MCF 10A (cell line): ENCODE results near the gene SNTB2. TPM values are rescaled to one million over a fixed set of nuclear protein-coding genes. Genes with fewer than 3 reads are reported as not detected.
"Not testable (repeated sequence)": the region's sequence is repeated elsewhere in the genome, so short reads cannot be mapped to it uniquely, and the experiment has no call there.

Source experiments
- BruUV-seq: library from RNA; stranded (reverse); fragments of 400-500 nt; replicated peaks from 2 replicates; lab custom pipeline; 2021; lab: Mats Ljungman, UMichigan
- CTCF ChIA-PET: fragments of 300-600 bp; sonication (Branson Sonifier 250); formaldehyde crosslinking; extraction: SDS; loops from one replicate; lab custom pipeline; 2021; ENCODE audit warnings: antibody characterized with exemption, inconsistent platforms; lab: Yijun Ruan, JAX
- POLR2A ChIA-PET: fragments of 300-600, 350-650 bp; sonication (Branson Sonifier 250); formaldehyde crosslinking; extraction: SDS; loops from one replicate; lab custom pipeline; 2020; ENCODE audit warnings: antibody characterized with exemption, inconsistent platforms; lab: Yijun Ruan, JAX
- DNase-seq: peaks from one replicate; pipeline ENCODE4 v3.0.0-alpha.2; 2018; ENCODE audit not compliant: unreplicated experiment
- H3K27ac Mint-ChIP-seq: one replicate; pipeline ENCODE4 v1.8.0; 2022; ENCODE audit warnings: mild to moderate bottlenecking, low read depth, mixed read lengths; ENCODE audit not compliant: unreplicated experiment
- H3K27me3 Mint-ChIP-seq: one replicate; pipeline ENCODE4 v1.8.0; 2022; ENCODE audit warnings: mixed read lengths; ENCODE audit not compliant: insufficient read depth, unreplicated experiment
- H3K36me3 Mint-ChIP-seq: one replicate; pipeline ENCODE4 v1.8.0; 2022; ENCODE audit warnings: mild to moderate bottlenecking, moderate library complexity, mixed read lengths; ENCODE audit not compliant: insufficient read depth, unreplicated experiment
- H3K4me1 Mint-ChIP-seq: one replicate; pipeline ENCODE4 v1.8.0; 2022; ENCODE audit warnings: mixed read lengths; ENCODE audit not compliant: insufficient read depth, unreplicated experiment
- H3K4me3 Mint-ChIP-seq: one replicate; pipeline ENCODE4 v1.8.0; 2022; ENCODE audit warnings: mild to moderate bottlenecking, moderate library complexity, mixed read lengths; ENCODE audit not compliant: unreplicated experiment
- H3K9me3 Mint-ChIP-seq: one replicate; pipeline ENCODE4 v1.8.0; 2022; ENCODE audit warnings: mixed read lengths; ENCODE audit not compliant: unreplicated experiment
- intact Hi-C: fragments of 100-400 bp; cut with micrococcal nuclease; formaldehyde crosslinking; loops from 2 replicates; pipeline ENCODE4 v1.14.1; 2022
- total RNA-seq: library from RNA; stranded (reverse); gene quantifications from 2 replicates; pipeline ENCODE4 v1.2.3, GENCODE V29; 2022
- TF ChIP-seq, protein P1 (sequence below): fragments of 200-600 bp; IDR thresholded peaks from one replicate; pipeline ENCODE4 v1.8.0; 2022; ENCODE audit warnings: antibody characterized with exemption, mild to moderate bottlenecking; ENCODE audit not compliant: unreplicated experiment

The SNTB2 gene
- total RNA-seq, 1 experiment from 2014 or later = 20.2 TPM

GRCh38 chr16:69243479-69243878, 56.5 kb downstream of the SNTB2 start:
- intact Hi-C loops = no loop called here
- TF ChIP-seq, protein P1, sequence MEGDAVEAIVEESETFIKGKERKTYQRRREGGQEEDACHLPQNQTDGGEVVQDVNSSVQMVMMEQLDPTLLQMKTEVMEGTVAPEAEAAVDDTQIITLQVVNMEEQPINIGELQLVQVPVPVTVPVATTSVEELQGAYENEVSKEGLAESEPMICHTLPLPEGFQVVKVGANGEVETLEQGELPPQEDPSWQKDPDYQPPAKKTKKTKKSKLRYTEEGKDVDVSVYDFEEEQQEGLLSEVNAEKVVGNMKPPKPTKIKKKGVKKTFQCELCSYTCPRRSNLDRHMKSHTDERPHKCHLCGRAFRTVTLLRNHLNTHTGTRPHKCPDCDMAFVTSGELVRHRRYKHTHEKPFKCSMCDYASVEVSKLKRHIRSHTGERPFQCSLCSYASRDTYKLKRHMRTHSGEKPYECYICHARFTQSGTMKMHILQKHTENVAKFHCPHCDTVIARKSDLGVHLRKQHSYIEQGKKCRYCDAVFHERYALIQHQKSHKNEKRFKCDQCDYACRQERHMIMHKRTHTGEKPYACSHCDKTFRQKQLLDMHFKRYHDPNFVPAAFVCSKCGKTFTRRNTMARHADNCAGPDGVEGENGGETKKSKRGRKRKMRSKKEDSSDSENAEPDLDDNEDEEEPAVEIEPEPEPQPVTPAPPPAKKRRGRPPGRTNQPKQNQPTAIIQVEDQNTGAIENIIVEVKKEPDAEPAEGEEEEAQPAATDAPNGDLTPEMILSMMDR = no peak
- Mint-ChIP-seq H3K27me3 (no peaks in the 10 kb centered on the region), H3K4me3 (no peak overlapping the region), H3K27ac (no peak overlapping the region), H3K9me3 (no peaks in the 10 kb centered on the region), H3K4me1 (no peaks in the 10 kb centered on the region), H3K36me3 (peaks cover 11% of the 10 kb centered on the region)
- ChIA-PET CTCF (interaction anchor here (0.7 to 1.0 kb wide), 2 partner anchors 9 to 15 kb away, joined by 3 read pairs; no protein-coding TSS in a partner anchor), POLR2A (interaction anchor here (0.6 to 0.7 kb wide), 2 partner anchors 47 to 55 kb away, joined by 3 to 4 read pairs; no protein-coding TSS in a partner anchor)
- no TSS peak for BruUV-seq
- DNase-seq = no peak

DNA sequence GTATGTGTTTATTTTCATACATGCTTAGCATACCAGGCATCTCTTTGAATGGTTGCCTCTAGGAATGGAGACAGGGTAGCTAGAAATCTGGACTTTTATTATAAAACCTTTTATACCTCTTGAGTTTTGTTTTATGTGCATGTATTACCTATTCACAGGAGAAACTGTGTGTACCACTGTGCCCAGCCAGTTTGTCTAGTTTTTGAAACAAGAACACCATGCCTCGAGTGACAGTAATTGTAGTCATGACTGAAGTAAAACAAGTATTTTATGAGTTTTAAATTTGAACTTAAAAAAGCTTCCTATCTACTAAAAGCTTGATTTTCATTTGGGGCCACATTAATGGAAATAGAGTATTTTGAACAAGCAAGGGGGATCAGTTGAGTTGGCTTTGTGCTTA, 57.4 kb downstream of the SNTB2 start:
- intact Hi-C loops = no loop called here
- Mint-ChIP-seq H3K27ac (no peak overlapping the region), H3K4me3 (no peak overlapping the region), H3K36me3 (peaks cover 11% of the 10 kb centered on the region), H3K27me3 (no peaks in the 10 kb centered on the region), H3K9me3 (no peaks in the 10 kb centered on the region), H3K4me1 (no peaks in the 10 kb centered on the region)
- ChIA-PET CTCF (interaction anchor here (0.6 kb wide), 1 partner anchor 51 kb away, joined by 3 read pairs; no protein-coding TSS in a partner anchor), POLR2A (interaction anchor here (0.9 to 1.9 kb wide), 3 partner anchors 9 to 24 kb away, joined by 4 to 6 read pairs (median 5); no protein-coding TSS in a partner anchor)
- no TSS peak for BruUV-seq
- TF ChIP-seq, protein P1 = no peak
- no peak for DNase-seq

DNA sequence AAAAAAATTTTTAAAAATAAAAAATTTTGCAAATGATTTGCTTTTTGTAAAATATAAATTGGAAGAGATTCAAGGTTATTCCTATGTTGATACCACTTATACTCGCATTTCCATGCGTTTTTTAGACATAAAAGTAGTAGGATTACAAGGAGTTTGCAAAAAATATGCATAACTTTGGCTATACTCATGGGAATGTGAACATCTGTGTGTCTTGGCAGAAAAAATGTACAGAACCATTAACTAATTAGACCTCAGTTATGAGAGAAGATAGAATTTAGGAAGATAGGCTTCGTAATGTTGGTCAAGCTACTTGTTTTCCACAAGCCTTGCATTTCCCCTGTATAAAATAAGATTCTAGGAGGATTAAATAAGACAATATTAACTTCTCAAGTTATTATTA, 63.1 kb downstream of the SNTB2 start:
- H3K4me1 Mint-ChIP-seq = no peaks in the 10 kb centered on the region
- TF ChIP-seq, protein P1 = no peak
- intact Hi-C loops = no loop called here
- ChIA-PET CTCF (no interaction called here), POLR2A (interaction anchor here (0.9 kb wide), 1 partner anchor 55 kb away, joined by 3 read pairs; no protein-coding TSS in a partner anchor)
- no peaks in the 10 kb centered on the region for H3K27me3 Mint-ChIP-seq
- no peak overlapping the region for H3K27ac Mint-ChIP-seq
- H3K9me3 Mint-ChIP-seq = no peaks in the 10 kb centered on the region
- H3K36me3 Mint-ChIP-seq = peaks cover 11% of the 10 kb centered on the region
- DNase-seq = no peak
- H3K4me3 Mint-ChIP-seq = no peak overlapping the region
- BruUV-seq = no TSS peak

DNA sequence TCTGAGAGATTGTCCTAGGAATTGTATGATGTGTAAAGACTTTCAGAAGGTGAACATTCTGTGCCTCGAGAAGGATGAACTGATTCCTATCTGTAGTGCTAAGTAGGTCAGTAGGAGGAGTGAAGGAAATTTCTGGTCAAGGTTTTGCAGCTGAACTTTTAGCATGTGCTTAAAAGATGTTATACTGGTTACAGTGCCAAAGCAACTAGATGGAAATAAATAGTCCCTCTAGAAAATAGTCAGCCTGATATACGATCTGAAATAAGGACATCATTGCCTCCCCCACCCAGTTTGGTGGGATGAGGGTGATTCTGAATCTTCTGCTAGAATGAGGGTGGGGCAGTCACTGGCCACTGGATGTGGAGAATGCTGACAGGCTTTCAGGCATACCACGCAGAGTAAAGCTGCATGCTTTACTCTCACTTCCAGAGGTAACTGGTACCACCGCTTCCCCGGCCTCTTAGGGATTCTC, 66.9 kb downstream of the SNTB2 start:
- Mint-ChIP-seq H3K27ac (no peak overlapping the region), H3K36me3 (no peaks in the 10 kb centered on the region), H3K9me3 (no peaks in the 10 kb centered on the region), H3K4me3 (no peak overlapping the region), H3K27me3 (no peaks in the 10 kb centered on the region), H3K4me1 (no peaks in the 10 kb centered on the region)
- DNase-seq = no peak
- BruUV-seq = no TSS peak
- ChIA-PET CTCF (interaction anchor here (0.6 kb wide), 1 partner anchor 840 kb away, joined by 3 read pairs; no protein-coding TSS in a partner anchor), POLR2A (interaction anchor here (0.7 kb wide), 1 partner anchor 120 kb away, joined by 3 read pairs; no protein-coding TSS in a partner anchor)
- intact Hi-C loops = no loop called here
- TF ChIP-seq, protein P1 = no peak

GRCh38 chr16:69259428-69259764, 72.4 kb downstream of the SNTB2 start:
- H3K4me1 Mint-ChIP-seq, H3K27me3 Mint-ChIP-seq, H3K27ac Mint-ChIP-seq: not testable (repeated sequence)

More at GRCh38 chr16:69259428-69259764, 72.4 kb downstream of the SNTB2 start:
- H3K4me3 Mint-ChIP-seq, H3K9me3 Mint-ChIP-seq, BruUV-seq, DNase-seq, intact Hi-C loops: not testable (repeated sequence)
- ChIA-PET CTCF (interaction anchor here (0.6 to 1.7 kb wide), 5 partner anchors 16 to 28 kb away, joined by 3 to 4 read pairs (median 3); no protein-coding TSS in a partner anchor), POLR2A (interaction anchor here (1.2 kb wide), 1 partner anchor 17 kb away, joined by 3 read pairs; no protein-coding TSS in a partner anchor)
- H3K36me3 Mint-ChIP-seq = peaks cover 33% of the 10 kb centered on the region
